ENCODE measurements around the gene ZNF581. TPM values are rescaled to one million over a fixed set of nuclear protein-coding genes. Genes with fewer than 3 reads are reported as not detected.

The ZNF581 gene
- total RNA-seq, 1 experiment from 2014 or later = 65.1 TPM

DNA sequence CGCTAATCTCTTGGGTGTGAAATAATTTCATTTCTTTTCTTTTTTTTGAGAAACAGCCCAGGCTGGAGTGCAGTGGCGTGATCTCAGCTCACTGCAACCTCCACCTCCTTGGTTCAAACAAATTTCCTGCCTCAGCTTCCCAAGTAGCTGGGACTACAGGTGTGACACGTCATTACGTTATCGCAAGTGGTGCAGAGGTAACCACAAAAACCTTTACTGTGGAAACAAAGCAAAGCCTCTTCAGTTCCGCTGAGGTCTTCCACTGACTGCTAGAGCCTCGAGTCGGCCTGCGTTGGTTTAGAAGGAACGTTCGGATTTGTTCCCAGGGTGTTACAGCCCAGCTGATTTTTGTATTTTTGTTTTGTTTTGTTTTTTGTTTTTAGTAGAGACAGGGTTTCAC lies 17.1 kb upstream of the ZNF581 start:
- no peak overlapping the region for H4K5ac ChIP-seq (ENCODE audit: insufficient read length, low read depth, low read length)
- H3K4me1 Mint-ChIP-seq = peaks cover 8 to 15% of the 10 kb centered on the region in 2 experiments
- no peak overlapping the region for H3K27ac ChIP-seq (ENCODE audit: insufficient read length, low read depth, low read length)
- no peaks in the 10 kb centered on the region for H3K79me2 ChIP-seq (ENCODE audit: insufficient read depth, low read length)
- H3K27me3 Mint-ChIP-seq (ENCODE audit: low read depth) = peaks cover 2% of the 10 kb centered on the region
- H3K56ac ChIP-seq (ENCODE audit: insufficient read length, low read depth, low read length) = no peak overlapping the region
- H2BK5ac ChIP-seq (ENCODE audit: insufficient read length, low read length) = no peak overlapping the region
- H4K20me1 ChIP-seq (ENCODE audit: control insufficient read depth, insufficient read depth, insufficient read length) = no peaks in the 10 kb centered on the region
- H4K8ac ChIP-seq (replicated peaks; ENCODE audit: insufficient read length, low read depth, low read length) = no peak overlapping the region
- no peaks in the 10 kb centered on the region for H3K9me3 Mint-ChIP-seq
- no peak overlapping the region for H3K4me2 ChIP-seq (ENCODE audit: insufficient read depth, insufficient read length, low read length)
- H3K27me3 ChIP-seq (ENCODE audit: insufficient read depth, low read length) = no peaks in the 10 kb centered on the region
- no peak overlapping the region for H3K4ac ChIP-seq (ENCODE audit: low read depth, low read length)
- no peak overlapping the region for H4K91ac ChIP-seq (ENCODE audit: insufficient read length, low read depth, low read length)
- no peak overlapping the region for H2BK12ac ChIP-seq (ENCODE audit: insufficient read length, low read depth, low read length)
- no peak overlapping the region for H2BK15ac ChIP-seq (ENCODE audit: low read depth, low read length)
- H2BK20ac ChIP-seq (ENCODE audit: low read depth, low read length, poor library complexity, severe bottlenecking) = no peak overlapping the region
- H3K18ac ChIP-seq (ENCODE audit: insufficient read length, low read depth, low read length) = no peak overlapping the region
- no peaks in the 10 kb centered on the region for H3K9me3 ChIP-seq (ENCODE audit: control insufficient read depth, low read depth, low read length)
- WGBS (ENCODE audit: extremely low coverage, insufficient read length, low lambda C conversion rate) = no CpG with 5 or more reads among the region's 11 CpGs
- no peak overlapping the region for H2AK5ac ChIP-seq (ENCODE audit: insufficient read length, low read length)
- no peak overlapping the region for H3K4me3 Mint-ChIP-seq
- H3K23me2 ChIP-seq (ENCODE audit: insufficient read length, low read depth, low read length, poor library complexity, severe bottlenecking) = no peaks in the 10 kb centered on the region
- no peak for TF ChIP-seq CTCF (conservative IDR thresholded peaks at IDR 0.05)
- H3K14ac ChIP-seq (ENCODE audit: insufficient read depth, low read length) = no peak overlapping the region
- H3K36me3 Mint-ChIP-seq (ENCODE audit: insufficient read depth in 1 of 3, low read depth in 3 of 3) = peaks cover 0 to 4% (median 4%) of the 10 kb centered on the region in 3 experiments; a peak in 3 of 7 replicates
- no peak overlapping the region for H3T11ph ChIP-seq (ENCODE audit: low read length)
- no peaks in the 10 kb centered on the region for H3K79me1 ChIP-seq (ENCODE audit: insufficient read depth, low read depth, low read length, poor library complexity, severe bottlenecking)
- no peak overlapping the region for H2BK120ac ChIP-seq (ENCODE audit: low read depth, low read length, poor library complexity, severe bottlenecking)
- no peak overlapping the region for H3K9ac ChIP-seq (ENCODE audit: extremely low read depth, insufficient read length, low read length)
- H2AFZ ChIP-seq (ENCODE audit: low read length) = no peak overlapping the region
- no peak for DNase-seq
- H3K4me1 ChIP-seq (ENCODE audit: insufficient read depth, low read length) = no peaks in the 10 kb centered on the region
- H3K27ac Mint-ChIP-seq = no peak overlapping the region
- no peak overlapping the region for H3K23ac ChIP-seq (ENCODE audit: insufficient read length, low read depth, low read length)

All from H9 (cell line).